ENCODE measurements around the gene AKAP13.

GRCh38 chr15:85752124-85752475 is 371.7 kb downstream of the AKAP13 start:
- no peak for TF ChIP-seq CTCF (IDR thresholded peaks at IDR 0.05; ENCODE audit: low read depth, low read length)
- no peak for TF ChIP-seq EZH2phosphoT487 (IDR thresholded peaks at IDR 0.05; ENCODE audit: low read depth)

Data from OCI-LY3 (cell line).